HG03196 (cell line): Measurements from ENCODE around the gene DIDO1.

Experiments used
- ATAC-seq: cut with Tn5 transposase; IDR thresholded peaks from one replicate; pipeline ENCODE4 v1.9.1; 2021; ENCODE audit not compliant: unreplicated experiment

DIDO1 gene

DNA sequence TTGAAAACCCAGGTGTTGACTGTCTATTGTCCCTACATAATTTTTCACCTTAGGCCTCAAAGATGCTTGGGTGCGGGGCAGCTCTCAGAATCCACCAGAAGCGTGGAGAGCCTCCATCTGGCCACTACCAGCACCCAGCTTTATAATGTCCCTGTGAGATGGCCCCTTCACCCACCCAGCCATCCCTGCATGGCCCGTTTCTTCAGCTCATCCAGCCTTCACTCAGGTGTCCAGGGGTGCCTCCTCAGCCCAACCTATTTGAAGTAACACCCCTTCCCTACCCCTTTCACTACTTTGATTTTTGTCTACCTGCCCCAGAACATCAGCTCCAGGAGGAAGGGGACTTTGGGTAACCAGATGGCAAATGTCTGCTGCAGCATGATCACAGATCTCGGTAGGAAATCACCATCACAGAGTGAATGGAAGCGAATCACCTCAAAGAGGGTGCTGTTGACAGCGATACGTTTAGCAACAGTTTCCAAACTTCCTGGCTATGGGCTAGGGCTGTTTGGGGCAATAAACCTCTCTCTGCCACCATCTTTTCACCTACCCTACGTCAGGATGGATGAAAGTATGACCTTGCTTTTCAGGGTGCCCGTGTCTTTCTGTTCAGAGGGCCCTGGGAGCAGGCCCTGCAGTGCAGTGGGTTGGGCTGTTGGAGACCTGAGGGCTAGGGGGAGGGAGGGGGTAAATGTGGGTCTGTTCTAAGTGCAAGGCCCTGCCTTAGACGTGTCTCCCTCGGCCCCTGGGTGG lies 25.0 kb upstream of the DIDO1 start:
- ATAC-seq: no peak

DNA sequence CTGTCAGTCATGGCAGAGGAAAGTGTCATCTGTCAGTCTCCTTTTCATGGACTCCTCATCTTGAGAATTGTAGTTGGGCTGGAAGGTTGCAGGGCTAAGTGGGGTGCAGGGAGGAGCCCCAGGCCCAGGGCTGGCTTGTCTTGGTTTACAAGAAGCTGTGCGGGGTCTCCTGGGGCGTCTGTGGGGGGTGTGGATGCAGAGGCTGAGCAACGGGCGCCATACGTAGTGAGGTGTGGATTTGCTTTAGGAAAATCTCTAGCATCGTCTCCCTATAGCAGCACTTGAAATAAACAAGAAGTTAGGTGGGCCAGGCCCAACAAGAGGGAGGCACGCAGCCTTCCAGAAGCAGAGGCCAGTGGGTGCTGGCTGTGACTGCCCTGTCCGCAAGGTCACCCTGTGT lies 24.4 kb upstream of the DIDO1 start:
- ATAC-seq: no peak

DNA sequence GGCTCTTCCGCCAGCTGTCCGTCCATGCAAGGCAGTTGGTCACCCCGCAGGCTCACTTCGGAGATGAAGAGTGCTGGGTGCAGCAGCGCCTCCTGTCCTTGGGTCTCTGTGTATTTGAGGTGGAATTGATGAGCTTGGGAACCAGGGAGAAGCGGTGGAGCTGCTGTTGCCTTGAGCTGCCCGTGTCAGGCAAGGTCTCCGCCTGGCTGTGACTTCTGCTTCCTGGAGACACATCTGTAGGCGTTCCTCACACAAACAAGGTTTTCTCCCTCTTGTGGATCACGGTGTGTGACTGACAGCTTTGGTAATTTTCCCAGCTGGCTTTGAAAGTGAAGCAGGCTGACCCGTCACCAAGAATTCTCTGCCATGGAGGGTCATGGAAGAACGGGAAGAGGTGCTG lies 23.7 kb upstream of the DIDO1 start:
- ATAC-seq: no peak

DNA sequence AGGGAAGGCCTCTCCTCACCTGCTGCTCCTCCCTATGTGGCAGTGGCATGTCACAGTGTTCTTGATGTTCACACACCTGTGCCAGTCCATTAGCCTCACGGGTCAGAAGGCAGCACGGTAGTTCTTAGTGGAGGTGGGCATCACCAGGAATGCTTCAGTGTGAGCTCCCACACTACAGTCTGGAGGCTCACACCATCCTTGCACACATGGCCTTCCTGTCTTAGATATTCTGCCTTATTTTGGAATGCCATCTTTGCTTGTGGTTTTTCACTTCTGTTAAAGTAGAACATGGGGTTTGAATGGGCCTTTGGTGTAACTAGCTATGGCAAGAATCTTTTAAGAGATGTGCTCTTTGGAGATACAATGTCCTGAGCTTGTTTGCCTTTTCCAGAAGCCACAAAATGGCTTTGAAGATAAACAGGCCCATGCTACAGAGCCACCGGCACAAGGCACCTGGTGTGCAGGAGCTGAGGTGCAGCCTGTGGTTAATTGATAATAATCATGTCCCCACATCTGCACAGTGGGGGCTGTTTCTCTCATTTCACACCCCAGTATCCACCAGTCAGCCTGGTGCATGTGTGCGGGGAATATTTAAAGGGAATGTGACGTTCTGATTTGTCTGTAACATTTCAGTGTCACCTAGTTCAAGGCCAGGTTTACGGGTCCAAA lies 23.0 kb upstream of the DIDO1 start:
- ATAC-seq: no peak

DNA sequence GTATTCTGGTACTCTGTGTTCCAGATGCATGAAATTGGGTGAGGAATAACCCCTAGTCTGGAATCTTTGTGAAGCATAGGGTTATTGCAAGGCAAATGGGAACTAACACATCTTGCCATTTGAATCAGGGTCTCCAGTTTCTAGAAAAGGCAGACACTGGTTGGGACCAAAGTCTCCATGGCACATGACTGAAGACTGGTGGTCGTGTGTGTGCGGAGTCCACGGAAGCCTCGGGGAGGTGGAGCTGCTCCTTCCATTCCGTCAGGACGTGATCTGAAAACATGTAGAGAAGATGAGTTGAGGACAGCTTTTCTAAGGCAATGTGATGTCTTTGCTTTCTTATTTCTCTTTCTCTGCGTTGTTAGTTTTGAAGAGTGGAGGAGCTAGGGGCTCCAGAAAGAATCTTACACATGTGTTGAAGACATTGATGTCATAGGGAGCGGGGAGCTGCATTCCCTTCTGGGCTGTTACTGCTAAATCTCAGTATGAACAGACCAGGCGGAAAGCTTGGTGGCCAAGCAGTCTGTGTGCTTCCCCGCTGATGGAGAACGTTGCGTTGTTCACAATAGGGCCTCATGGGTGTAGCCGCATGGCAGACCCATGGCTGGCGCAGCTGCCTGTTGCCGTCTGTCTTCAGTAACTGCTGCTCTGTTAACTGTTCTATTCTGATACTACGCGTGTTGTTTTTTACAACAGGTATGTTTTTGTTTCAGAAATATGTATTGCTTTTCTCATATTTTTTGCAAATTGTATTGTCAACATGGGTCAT lies 21.4 kb upstream of the DIDO1 start:
- no peak for ATAC-seq

DNA sequence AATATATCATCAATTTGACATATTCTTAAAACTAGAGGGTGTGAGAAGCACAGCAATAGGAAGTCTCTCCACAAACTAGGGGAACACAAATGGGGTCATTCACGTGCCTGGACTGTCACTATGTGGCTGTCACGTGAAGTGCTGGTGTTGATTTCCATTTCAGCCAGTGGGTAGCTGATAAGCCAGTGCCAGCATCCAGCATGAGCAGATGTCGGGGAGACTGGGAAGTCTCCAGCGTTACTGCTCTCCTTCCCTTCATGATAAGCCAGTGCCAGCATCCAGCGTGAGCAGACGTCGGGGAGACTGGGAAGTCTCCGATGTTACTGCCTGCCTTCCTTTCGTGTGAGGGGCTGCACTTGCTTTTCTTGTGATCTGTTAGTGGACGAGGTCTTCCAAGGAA lies 20.6 kb upstream of the DIDO1 start:
- ATAC-seq: no peak

DNA sequence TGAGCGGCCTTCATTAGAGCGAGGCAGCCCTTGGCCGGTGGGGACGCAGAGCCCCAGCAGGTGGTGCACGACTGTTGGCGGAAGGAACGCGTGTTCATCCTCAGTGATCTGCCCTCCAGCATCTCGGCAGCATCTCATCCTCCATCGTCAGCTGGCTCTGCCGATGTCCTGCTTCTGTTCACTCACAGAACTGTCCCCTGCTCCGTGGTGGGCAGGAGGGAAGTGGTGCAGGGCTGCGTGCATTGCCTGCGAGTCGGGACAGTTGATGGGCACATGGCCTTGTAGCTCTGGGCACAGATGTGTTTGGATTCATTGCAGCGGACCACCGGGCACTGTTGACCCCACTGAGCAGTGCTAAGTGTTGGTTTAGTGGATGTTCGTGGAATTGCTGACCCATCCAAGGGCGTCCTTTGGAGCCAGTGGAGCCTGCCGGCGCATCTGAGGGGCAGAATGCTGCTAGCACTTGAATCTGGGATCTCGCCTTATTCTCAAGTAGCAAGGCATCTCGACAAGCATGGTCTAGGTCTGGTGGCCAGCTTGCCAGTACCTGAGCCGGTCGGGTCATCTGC lies 19.6 kb upstream of the DIDO1 start:
- ATAC-seq: no peak

DNA sequence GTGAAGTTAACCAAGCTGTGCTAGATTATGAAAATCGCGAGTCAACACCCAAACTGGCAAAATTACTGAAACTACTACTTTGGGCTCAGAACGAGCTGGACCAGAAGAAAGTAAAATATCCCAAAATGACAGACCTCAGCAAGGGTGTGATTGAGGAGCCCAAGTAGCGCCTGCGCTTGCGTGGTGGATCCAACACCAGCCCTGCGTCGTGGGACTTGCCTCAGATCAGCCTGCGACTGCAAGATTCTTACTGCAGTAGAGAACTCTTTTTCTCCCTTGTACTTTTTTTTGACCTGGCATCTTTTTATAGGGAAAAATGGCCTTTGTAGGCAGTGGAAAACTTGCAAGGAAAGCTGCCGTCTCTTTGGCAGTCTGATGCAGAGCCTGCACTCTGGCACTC lies 18.4 kb upstream of the DIDO1 start:
- no peak for ATAC-seq

DNA sequence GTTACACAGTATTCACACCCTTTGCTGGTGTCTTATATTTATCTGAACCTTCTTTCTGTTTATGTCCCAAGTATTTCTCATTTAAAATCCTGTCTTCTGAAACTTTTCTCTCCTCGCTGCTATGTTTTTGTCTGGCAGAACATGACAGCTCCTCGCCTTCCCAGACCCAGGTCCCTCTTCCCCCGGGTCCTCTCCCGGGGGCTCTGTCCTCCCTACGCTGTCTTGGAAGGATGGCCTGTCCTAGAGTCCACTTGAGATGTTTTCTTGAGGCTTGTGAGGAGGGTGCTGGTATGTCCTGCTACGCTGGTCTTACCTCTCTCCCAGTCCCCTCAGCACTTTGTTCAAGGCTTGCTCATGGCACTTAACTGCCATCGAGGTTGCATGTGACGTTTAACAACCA lies 17.9 kb upstream of the DIDO1 start:
- no peak for ATAC-seq

DNA sequence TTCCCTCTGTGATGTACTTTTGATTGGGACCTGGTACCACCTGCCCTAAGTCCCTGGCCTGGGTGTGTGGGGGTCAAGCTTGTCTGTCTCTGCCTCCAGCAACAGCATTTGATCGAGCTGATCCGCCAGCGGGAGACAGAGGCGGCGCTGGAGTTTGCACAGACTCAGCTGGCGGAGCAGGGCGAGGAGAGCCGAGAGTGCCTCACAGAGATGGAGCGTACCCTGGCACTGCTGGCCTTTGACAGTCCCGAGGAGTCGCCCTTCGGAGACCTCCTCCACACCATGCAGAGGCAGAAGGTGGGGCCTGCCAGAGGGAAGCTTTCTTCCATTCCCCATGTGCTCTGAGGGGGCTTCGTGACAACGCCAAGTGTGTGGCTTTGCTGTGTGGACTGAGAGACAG lies 17.1 kb upstream of the DIDO1 start:
- ATAC-seq: no peak

DNA sequence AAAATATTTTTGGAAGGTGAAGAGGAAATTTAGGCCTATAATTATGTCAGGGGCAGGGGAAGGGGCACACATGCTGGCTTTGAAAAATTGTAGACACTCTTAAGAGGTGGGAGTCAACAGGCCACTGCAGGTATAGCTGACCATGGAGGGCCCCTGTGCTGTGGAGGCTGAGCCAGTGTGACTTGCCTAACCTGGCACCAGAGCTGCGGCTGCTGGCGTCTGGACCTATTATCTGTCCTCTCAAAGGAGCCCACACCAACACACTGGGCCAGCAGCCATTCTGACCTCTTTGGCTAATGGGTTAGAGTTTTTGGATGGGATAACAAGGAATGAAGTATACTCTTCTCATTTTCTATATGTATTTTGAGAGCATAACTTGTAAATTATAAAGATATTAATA lies 16.2 kb upstream of the DIDO1 start:
- no peak for ATAC-seq

DNA sequence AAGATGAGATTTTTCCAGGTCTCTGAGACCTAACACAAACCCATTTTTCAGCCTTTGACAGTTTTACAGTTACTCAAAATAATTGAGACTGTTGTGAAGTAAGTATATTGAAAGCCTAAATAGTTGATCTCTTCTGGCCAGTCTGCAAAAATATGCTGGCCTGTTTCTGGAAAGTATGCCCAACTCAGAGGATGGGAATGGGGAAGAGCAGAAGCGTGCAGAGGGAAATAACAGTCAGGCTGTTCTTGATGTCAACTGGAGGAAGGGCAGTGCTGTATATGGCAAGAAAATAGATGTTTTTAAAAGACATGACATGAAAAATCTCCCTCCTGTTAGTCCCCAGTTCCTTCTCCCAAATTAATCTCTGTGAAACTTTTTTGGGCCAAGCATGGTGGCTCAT lies 15.5 kb upstream of the DIDO1 start:
- ATAC-seq: no peak

DNA sequence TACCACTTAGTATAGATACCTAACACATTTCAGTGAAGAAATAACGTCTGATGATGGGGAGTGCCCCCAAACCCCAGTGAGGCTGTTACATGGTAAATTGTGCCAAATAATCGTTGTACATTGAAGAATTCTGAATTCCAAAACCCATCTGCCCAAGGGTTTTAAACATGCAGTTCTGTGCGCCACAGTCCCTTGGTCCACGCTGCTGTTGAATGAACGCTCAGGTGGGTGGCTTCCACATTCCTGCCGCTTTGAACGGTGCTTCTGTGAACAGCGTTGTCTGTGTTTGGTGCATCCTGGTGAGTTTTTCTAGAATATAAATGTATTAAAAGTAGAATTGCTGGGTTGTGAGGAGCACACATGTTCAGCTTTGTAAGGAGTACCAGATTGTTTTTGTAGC lies 14.6 kb upstream of the DIDO1 start:
- no peak for ATAC-seq

DNA sequence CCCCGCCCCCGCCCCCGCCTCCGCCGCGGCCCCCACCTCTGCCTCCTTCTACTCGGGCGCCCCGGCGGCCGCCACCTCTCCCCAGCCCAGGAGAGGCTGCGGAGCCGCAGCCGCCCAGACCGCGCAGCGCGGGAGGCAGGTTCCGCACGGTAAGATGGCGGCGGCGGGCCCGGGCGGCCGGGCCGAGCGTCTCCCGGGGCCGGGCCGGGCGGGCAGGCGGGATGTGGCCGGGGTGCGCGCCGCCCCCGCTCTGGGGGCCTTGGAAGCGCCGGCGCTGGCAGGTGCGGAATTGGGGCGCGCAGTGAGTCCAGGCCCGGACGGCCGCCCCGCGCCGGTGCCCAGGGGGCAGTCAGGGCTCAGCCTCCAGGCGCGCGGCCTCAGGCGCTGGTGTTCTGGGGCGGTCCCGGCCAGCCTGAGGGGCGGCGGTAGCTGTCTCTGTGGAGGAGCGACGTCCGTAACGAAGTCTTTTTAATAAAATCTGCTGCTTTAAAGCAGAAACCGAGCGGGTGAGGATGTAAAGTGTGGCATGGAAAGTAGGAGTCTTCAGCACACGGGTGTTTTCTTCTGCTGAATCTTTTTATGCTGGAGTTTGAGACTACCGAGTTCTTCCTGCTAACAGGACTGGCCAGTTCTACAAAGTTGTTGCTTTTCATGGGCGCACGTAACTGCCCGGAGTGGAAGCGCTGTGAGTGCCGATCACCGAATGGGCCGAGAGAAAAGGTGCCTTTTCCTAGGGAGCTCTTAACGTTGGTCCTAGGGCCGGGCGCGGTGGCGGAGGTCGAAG lies 12.0 kb upstream of the DIDO1 start, which contains the start of gene GID8:
Gene GID8, plus strand, starts transcription at position 43 of the 784 bp plus-strand sequence. CDS start 3,356 bp downstream, outside the sequence.
- ATAC-seq: peak; percentile 39

DNA sequence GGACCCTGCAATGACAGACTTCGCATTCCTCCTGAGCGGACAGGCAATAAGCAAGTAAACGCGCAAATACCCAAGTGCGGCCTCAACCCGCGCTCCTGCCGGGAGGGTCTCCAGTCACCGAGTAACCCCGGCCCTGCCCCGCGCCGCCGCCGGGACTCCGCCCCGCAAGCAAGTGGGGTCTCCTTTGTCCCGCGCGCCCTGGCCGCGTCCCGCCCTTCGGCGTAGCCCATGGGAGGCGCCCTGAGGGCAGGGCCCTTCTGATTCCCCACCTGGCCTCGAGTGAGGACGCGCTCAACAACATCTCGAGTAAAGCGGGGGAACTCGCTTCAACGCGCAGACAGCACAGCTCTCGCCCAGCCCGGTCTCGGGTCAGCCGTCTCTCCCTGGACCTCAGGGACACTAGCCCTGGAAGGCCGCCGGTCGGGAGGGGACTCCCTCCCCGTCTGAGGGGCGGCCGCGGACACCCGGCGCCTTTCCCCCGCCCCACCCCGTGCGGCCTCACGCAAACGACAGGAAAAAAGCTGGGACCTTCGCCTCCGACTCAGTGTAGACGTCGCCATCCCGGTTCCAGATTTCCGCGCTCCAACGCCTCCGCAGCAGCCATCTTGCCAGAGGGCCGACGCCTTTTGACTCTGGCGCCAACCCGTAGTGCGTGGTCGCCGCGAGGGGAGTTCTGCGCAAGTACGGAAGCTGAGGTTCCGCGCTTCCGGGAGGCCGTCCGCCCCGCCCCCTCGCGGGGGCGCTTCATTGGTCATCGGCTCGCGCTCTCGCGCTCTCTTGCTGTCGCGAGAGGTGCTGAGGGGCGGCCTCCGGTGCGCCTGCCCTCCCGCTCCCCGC lies 11.2 kb upstream of the DIDO1 start:
- peak; percentile 76 for ATAC-seq

DNA sequence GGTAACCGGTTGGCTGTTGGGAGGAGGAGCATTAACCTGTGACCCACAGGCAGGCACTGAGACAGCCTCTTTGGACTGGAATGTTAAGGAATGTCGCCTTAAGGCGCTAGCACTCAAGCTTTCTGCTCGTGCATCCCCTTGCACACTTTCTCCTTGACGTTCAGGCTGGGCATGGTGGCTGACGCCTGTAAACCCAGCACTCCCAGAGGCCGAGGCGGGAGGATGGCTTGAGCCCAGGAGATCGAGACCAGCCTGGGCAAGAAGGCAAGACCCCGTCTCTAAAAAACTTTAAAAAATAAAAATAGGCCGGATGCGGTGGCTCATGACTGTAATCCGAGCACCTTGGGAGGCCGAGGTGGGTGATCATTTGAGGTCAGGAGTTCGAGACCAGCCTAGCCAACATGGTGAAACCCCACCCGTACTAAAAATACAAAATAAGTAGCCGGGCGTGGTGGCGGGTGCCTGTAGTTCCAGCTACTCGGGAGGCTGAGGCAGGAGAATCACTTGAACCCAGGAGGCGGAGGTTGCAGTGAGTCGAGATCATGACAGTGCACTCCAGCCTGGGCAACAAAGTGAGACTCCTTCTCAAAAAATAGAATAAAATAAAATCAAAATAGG lies 9.8 kb upstream of the DIDO1 start:
- ATAC-seq: no peak

DNA sequence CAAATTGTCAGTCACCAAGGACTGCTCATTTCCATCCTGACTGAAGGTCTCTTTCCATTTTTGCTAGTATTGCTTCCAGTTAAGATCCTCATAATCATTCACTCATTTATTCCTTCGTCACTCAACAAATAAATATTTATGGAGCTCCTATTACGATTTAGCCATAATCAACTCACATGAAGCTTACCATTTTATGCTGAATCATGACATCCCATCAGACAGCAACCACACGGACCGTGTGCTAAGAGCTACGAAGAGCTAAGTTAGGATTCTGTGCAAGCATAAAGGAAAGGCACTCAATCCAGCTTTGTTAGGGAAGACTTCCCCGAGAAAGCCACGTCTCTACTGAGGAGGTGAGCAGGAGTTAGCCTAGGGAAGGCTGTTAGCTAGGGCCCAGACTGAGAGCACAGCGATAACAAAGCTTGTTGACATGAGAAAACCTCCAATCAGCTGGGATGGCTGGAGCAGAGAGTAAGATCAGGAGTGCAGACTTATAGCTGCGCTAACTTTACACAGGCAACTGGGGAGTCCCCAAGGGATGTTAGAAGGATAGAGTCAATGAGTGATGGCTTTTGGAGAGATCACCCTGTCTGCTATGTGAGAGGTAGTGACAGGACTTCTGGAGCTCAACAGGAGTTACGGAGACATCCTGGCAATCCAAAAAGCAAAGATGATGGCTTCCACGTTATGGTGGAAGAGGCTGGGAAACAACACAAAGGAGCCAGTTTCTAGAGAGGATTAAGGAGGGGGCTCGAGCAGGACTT lies 9.1 kb upstream of the DIDO1 start:
- no peak for ATAC-seq

DNA sequence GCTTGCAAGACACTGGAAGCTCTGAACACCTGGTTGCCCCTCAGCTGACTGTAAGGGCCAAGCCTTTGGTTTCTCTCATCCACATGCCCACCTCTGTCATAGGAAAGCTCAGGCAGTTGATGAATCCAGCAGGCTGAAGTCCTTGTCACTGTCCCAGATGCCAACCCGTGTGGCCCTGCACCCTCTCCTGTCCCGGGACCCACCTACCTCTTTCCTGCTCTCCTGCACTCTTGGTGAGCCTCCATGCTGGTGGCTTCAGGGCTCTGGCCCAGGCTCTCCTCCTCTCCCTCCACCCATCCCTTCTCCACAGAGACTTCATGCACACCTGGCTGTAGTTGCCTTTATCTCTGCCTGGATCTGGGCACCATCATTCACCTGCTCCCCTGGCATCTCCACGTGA lies 7.7 kb upstream of the DIDO1 start:
- ATAC-seq: no peak

DNA sequence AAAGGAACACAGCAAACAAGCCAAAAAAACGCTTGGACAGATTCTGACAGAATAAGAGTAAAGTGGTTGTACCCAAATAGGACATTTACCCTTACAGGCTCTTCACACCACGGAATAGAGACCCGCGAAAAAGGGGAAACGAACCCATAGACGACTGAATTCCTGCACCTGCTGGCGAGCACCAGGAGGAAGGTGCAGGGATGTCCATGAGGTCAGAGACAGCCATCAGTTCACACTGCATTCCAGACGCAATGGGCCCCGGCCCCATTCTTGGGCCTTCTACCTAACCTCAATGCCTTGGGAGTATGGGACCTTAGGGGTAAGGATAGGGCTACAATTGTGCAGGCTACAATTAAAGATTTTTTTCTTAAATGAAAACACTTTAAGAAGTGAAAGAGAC lies 5.2 kb upstream of the DIDO1 start:
- ATAC-seq: no peak
